ENCODE measurements around the gene IFNA8.

IFNA8 gene

DNA sequence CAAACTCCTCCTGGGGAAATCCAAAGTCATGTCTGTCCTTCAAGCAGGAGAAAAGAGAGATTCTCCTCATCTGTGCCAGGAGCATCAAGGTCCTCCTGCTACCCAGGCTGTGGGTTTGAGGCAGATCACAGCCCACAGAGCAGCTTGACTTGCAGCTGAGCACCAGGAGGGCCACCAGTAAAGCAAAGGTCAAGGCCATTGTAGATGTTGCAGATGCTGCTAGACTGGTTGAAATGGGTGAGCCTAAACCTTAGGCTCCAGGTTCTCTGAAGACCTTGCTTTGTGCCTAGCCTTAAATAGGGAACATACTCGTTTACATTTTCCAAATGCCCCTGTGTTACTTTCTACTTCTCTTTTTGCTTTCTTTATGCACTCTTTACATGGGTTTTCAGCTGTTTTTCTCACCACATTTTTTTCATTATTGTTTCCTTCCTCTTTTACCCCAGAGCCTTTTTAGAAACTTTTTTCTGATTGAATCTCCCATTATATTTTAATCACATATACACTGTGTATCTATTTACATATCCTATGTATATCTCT, 23.7 kb upstream of the IFNA8 start, which contains the start of gene IFNA2:
Gene IFNA2, minus strand, starts transcription at position 268 of the 540 bp plus-strand sequence. Its CDS starts 69 bp downstream, at position 199.
- TF ChIP-seq, protein P1, sequence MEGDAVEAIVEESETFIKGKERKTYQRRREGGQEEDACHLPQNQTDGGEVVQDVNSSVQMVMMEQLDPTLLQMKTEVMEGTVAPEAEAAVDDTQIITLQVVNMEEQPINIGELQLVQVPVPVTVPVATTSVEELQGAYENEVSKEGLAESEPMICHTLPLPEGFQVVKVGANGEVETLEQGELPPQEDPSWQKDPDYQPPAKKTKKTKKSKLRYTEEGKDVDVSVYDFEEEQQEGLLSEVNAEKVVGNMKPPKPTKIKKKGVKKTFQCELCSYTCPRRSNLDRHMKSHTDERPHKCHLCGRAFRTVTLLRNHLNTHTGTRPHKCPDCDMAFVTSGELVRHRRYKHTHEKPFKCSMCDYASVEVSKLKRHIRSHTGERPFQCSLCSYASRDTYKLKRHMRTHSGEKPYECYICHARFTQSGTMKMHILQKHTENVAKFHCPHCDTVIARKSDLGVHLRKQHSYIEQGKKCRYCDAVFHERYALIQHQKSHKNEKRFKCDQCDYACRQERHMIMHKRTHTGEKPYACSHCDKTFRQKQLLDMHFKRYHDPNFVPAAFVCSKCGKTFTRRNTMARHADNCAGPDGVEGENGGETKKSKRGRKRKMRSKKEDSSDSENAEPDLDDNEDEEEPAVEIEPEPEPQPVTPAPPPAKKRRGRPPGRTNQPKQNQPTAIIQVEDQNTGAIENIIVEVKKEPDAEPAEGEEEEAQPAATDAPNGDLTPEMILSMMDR (conservative IDR thresholded peaks at IDR 0.05; ENCODE audit: control insufficient read depth, insufficient read depth, low read depth, low read length), result no peak
- no peak for DNase-seq (ENCODE audit: low read depth)
- H3K4me3 ChIP-seq (ENCODE audit: control insufficient read depth, low read depth, low read length), result no peak within 1 kb of the TSS

DNA sequence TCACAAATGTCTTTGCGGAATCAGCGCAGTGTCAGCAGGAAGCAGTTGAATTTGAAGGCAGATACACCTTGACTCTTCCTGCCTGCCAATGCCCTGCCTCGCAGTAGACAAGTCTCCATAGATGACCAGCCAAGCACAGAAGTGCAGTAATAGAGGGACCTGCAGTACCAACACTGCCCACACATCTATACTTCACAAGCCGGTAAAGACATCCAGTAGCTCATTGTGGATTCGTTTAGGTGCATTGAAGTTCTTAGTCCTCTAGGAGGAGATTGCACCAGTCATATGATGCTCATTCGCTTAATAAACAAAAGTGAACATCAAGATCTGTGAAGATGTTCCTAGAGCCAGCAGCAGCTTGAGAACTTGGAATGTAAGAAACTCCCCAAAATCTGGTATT, 16.6 kb upstream of the IFNA8 start:
- peak; percentile 31 for DNase-seq (ENCODE audit: low read depth)
- no peak overlapping the region for H3K4me3 ChIP-seq (ENCODE audit: control insufficient read depth, low read depth, low read length)
- TF ChIP-seq, protein P1 (conservative IDR thresholded peaks at IDR 0.05; ENCODE audit: control insufficient read depth, insufficient read depth, low read depth, low read length), result peak; percentile 24

DNA sequence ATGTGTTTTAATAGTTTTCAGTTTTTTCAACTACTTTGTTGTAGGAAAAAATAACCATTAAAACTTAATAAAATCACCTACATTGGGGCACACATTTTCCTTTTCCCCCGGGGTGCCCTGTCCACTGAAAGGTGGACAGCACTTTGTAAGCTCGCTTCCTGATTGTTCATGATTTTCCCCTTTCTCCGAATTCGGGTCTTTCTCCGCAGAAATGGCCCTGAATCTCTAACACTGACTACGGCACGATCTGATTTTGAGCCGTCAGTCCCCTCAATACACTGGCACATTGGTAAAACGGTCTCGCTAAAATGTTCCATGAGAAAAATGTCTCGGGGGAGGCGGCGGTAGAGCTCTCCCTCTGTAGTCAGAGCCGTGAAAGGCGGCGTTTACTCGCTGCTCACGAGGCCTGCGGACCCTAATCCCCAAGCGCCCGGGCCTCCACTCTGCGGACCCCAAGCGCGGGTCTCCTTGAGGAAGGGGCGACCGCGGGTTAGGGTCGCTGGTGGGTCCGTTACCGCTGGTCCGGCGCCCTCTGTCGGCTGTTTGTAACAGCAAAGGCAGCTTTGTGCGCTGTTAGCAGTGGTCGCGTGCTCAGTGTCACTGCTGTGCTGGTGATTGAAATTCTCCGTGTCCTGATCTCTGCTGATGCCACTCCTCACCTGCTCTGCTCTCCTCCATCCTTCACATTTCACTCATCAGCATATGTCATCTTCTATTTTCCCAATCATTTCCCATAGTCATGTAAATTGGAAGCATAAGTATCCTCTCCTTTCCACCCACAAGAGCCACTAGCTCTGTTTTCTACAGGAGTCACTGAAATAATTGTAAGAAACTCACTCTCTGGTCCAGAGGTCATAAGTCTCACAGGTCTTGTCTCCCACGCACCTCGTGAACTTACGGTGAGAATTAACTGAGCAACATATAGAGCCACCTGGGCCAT, 12.9 kb upstream of the IFNA8 start:
- DNase-seq (ENCODE audit: low read depth), result no peak
- TF ChIP-seq, protein P1 (conservative IDR thresholded peaks at IDR 0.05; ENCODE audit: control insufficient read depth, insufficient read depth, low read depth, low read length), result peak; percentile 71
- peak overlapping the region; percentile 39 for H3K4me3 ChIP-seq (ENCODE audit: control insufficient read depth, low read depth, low read length)

DNA sequence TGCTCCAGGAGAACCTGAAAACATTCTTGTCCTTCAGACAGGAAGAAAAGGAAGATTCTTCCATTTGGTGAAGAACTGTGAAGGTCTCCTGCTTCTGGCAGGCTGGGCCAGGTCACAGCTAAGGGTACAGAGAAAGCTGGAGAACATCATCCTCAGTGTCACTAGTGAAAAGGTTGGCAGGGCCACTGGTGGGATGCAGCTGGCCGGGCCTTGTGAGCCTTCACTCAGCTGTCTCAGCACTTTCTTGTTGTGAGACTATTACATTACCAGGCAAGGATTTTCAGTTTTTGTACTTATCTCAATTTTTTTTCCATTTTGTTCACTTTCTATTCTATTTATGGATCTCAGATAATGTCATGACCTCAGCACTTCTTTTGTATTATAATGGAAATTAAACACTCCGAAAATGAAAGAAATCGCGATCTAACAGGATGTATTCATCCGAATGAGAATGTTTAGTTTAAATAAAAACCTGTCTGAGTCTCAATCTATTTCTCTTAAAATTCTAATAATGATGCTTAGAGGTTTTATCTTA, 9.9 kb upstream of the IFNA8 start:
- DNase-seq (ENCODE audit: low read depth), result no peak
- no peak overlapping the region for H3K4me3 ChIP-seq (ENCODE audit: control insufficient read depth, low read depth, low read length)
- TF ChIP-seq, protein P1 (conservative IDR thresholded peaks at IDR 0.05; ENCODE audit: control insufficient read depth, insufficient read depth, low read depth, low read length), result no peak

DNA sequence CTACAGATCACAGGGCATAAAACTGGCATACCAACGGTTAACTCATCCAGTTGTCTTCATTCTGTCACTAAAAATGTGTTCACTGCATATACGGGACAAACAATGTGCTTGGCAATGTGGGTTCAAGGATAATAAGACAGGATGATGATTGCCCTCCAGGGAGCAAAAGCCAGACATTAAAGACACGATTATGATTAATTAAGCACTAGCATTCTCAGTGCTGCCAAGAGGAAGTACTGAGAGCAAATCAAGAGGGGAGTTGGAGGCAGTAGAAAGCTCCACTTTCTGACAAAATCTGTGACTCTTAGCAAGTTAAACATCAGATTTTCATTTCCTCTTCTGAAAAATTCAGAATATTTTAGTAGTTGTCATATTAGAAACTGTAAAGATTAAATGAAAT, 9.0 kb upstream of the IFNA8 start:
- DNase-seq (ENCODE audit: low read depth), result no peak
- TF ChIP-seq, protein P1 (conservative IDR thresholded peaks at IDR 0.05; ENCODE audit: control insufficient read depth, insufficient read depth, low read depth, low read length), result no peak
- H3K4me3 ChIP-seq (ENCODE audit: control insufficient read depth, low read depth, low read length), result no peak overlapping the region

DNA sequence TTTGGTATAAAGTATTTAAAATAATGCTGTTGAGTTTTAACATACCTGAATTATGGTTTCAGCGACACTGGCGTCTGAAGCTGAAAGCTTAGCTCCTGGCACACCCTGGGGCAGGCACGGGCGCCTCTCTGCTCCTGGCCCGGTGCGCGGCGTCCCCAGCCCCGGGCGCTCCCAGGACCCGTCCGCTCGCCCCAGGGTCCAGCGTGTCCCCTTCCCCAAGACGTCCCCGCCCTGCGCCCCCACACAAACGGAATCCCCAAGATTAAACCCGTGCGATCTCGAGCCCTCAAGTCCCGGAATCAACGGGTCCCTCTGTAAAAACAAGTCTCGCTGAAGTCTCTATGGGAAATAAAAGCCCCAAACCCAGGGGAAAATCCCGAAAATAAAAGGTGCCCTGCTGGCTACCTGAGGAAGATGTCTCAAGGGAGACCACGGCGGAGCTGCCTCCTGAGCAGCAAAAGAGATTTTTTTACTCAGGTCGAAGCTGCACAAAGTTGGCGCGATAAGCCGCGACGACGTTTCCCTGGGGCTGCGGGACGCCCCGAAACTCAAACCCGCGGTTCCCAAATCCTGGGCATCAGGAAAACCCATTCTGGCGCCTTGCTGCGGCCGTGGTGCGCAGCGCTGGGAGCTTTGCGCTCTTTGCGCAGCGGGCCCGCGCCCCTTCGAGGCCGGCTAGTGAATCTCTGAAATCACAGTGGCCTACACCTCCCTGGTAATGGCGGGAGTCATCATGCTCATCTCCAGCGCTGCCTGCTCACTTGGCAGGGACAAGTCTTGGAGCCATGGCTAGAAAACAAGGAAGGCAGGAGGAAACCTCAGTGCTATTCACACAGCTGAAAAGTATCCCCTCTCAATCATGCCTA, 6.3 kb upstream of the IFNA8 start:
- TF ChIP-seq, protein P1 (conservative IDR thresholded peaks at IDR 0.05; ENCODE audit: control insufficient read depth, insufficient read depth, low read depth, low read length), result no peak
- no peak overlapping the region for H3K4me3 ChIP-seq (ENCODE audit: control insufficient read depth, low read depth, low read length)
- no peak for DNase-seq (ENCODE audit: low read depth)
